SK-N-SH (cell line): ENCODE measurements around the gene EIF5. TPM values are rescaled to one million over a fixed set of nuclear protein-coding genes. Genes with fewer than 3 reads are reported as not detected.

Experiments
- CTCF ChIA-PET: fragments of 300-600, 350-600 bp; formaldehyde crosslinking; extraction: SDS; loops from one replicate; lab custom pipeline; 2021; lab: Yijun Ruan, JAX
- POLR2A ChIA-PET: fragments of 350-600 bp; sonication (Branson Sonifier 250); formaldehyde crosslinking; extraction: SDS; loops from one replicate; lab custom pipeline; 2020; ENCODE audit warnings: antibody characterized with exemption, inconsistent platforms; lab: Yijun Ruan, JAX
- DNase-seq: peaks from one replicate; pipeline ENCODE4 v3.0.0; 2012
- H2AFZ ChIP-seq: fragments of 200-600 bp; sonication (generic); 2 replicates; pipeline ENCODE4 v1.8.1; 2016; ENCODE audit warnings: antibody characterized with exemption, mild to moderate bottlenecking, low read depth
- H3F3A ChIP-seq: fragments of 200-600 bp; sonication (generic); replicated peaks from 2 replicates; pipeline ENCODE3; 2016; ENCODE audit warnings: antibody characterized with exemption, mild to moderate bottlenecking; ENCODE audit not compliant: insufficient read depth
- H3K27ac ChIP-seq, 2 experiments: fragments of 200-500 bp in 1 of 2; fragments of 200-600 bp in 1 of 2; sonication (Bioruptor generic) in 1 of 2; sonication (generic), shearing (Covaris generic) in 1 of 2; 2 replicates each; pipeline versions ENCODE4 v1.5.1 to v1.6.1; 2014 to 2016; ENCODE audit warnings: low read depth in 2 of 2, inconsistent platforms in 1 of 2, low read length in 1 of 2, mild to moderate bottlenecking in 1 of 2, mixed read lengths in 1 of 2
- H3K27me3 ChIP-seq: fragments of 200-600 bp; sonication (generic), shearing (Covaris generic); 2 replicates; pipeline ENCODE4 v1.6.1; 2016; ENCODE audit warnings: mixed run types; ENCODE audit not compliant: insufficient read depth
- H3K36me3 ChIP-seq, 2 experiments: fragments of 200-500 bp in 1 of 2; fragments of 200-600 bp in 1 of 2; sonication (Bioruptor generic) in 1 of 2; sonication (generic) in 1 of 2; replicated peaks in 1 of 2; 2 replicates each; pipeline versions ENCODE3 to v1.5.1; 2014 to 2016; ENCODE audit warnings: low read length in 1 of 2, mild to moderate bottlenecking in 1 of 2; ENCODE audit not compliant: insufficient read depth in 2 of 2, control insufficient read depth in 1 of 2
- H3K4me1 ChIP-seq, 2 experiments: fragments of 200-500 bp in 1 of 2; fragments of 200-600 bp in 1 of 2; sonication (Bioruptor generic) in 1 of 2; sonication (generic), shearing (Covaris generic) in 1 of 2; 2 replicates each; pipeline versions ENCODE4 v1.5.1 to v1.6.1; 2014 to 2016; ENCODE audit warnings: low read depth in 1 of 2, low read length in 1 of 2, mixed run types in 1 of 2; ENCODE audit not compliant: insufficient read depth in 2 of 2, control insufficient read depth in 1 of 2
- H3K4me2 ChIP-seq: fragments of 200-600 bp; sonication (generic), shearing (Covaris generic); 2 replicates; pipeline ENCODE4 v1.6.1; 2017; ENCODE audit warnings: mixed run types
- H3K4me3 ChIP-seq, 2 experiments: fragments of 200-500 bp in 1 of 2; fragments of 200-600 bp in 1 of 2; sonication (Bioruptor generic) in 1 of 2; sonication (generic), shearing (Covaris generic) in 1 of 2; 2 replicates each; pipeline versions ENCODE4 v1.5.1 to v1.8.1; 2014 to 2016; ENCODE audit warnings: low read depth in 2 of 2, inconsistent platforms in 1 of 2, low read length in 1 of 2, mild to moderate bottlenecking in 1 of 2, mixed read lengths in 1 of 2, moderate library complexity in 1 of 2
- H3K79me2 ChIP-seq: fragments of 200-600 bp; sonication (generic); 2 replicates; pipeline ENCODE4 v1.8.1; 2017; ENCODE audit warnings: mild to moderate bottlenecking; ENCODE audit not compliant: insufficient read depth
- H3K9ac ChIP-seq: fragments of 200-600 bp; sonication (generic); 2 replicates; pipeline ENCODE4 v1.6.1; 2017; ENCODE audit warnings: mixed run types
- H3K9me2 ChIP-seq: fragments of 200-600 bp; sonication (generic); 2 replicates; pipeline ENCODE4 v1.6.1; 2017; ENCODE audit warnings: mixed run types
- H3K9me3 ChIP-seq: fragments of 200-600 bp; sonication (generic); 2 replicates; pipeline ENCODE4 v1.6.1; 2017; ENCODE audit warnings: mixed run types, mild to moderate bottlenecking, moderate library complexity
- H4K20me1 ChIP-seq: fragments of 200-600 bp; sonication (generic); 2 replicates; pipeline ENCODE4 v1.6.1; 2017; ENCODE audit warnings: mild to moderate bottlenecking, mixed run types; ENCODE audit not compliant: insufficient read depth
- CHD2 ChIP-seq: fragments of 150-350 bp; IDR thresholded peaks from 2 replicates; pipeline ENCODE4 v1.6.1; 2018; ENCODE audit warnings: low read length; ENCODE audit not compliant: partially characterized antibody
- ELF1 ChIP-seq: IDR thresholded peaks from 2 replicates; pipeline ENCODE4 v1.4.0; 2012
- FOXJ3 ChIP-seq: sonication (generic); formaldehyde crosslinking; IDR thresholded peaks from 2 replicates; pipeline ENCODE4 v1.5.1; 2020; ENCODE audit warnings: mild to moderate bottlenecking, missing genetic modification reagents
- JUND ChIP-seq: IDR thresholded peaks from 2 replicates; pipeline ENCODE4 v1.4.0; 2012
- MAX ChIP-seq: IDR thresholded peaks from 2 replicates; pipeline ENCODE4 v1.4.0; 2012; ENCODE audit warnings: low read depth
- MXI1 ChIP-seq: IDR thresholded peaks from 2 replicates; pipeline ENCODE4 v1.6.1; 2012; ENCODE audit warnings: mild to moderate bottlenecking, low read depth, low read length, improper control_type of control experiment
- TAF1 ChIP-seq: IDR thresholded peaks from 2 replicates; pipeline ENCODE4 v1.6.1; 2012; ENCODE audit warnings: low read depth, mild to moderate bottlenecking, low read length, moderate library complexity, borderline replicate concordance
- TEAD4 ChIP-seq: IDR thresholded peaks from 2 replicates; pipeline ENCODE4 v1.4.0; 2012; ENCODE audit warnings: mild to moderate bottlenecking, borderline replicate concordance; ENCODE audit not compliant: insufficient read depth
- ZBTB33 ChIP-seq: IDR thresholded peaks from 2 replicates; pipeline ENCODE4 v1.4.0; 2012; ENCODE audit warnings: low read depth, borderline replicate concordance
- WGBS: methylation state at CpG from one replicate; pipeline ENCODE4 v1.1.6; 2017; ENCODE audit warnings: low lambda C conversion rate; 5-methylcytosine and 5-hydroxymethylcytosine counted together
- polyA plus RNA-seq, 3 experiments: library from polyadenylated mRNA; depleted of rRNA; stranded (reverse); fragments of >200 nt; gene quantifications; 2 replicates each; pipeline ENCODE4 v1.2.3, GENCODE V29; 2012
- TF ChIP-seq, protein P1 (sequence below): IDR thresholded peaks from 2 replicates; pipeline ENCODE4; 2012
- TF ChIP-seq, protein P2 (sequence below): fragments of 150-350 bp; IDR thresholded peaks from 2 replicates; pipeline ENCODE4 v1.6.1; 2016; ENCODE audit warnings: mild to moderate bottlenecking, low read depth, low read length

The EIF5 gene
- polyA plus RNA-seq, 1 of the 3 experiments (the other 2 are of a cell fraction), result 127 TPM

DNA sequence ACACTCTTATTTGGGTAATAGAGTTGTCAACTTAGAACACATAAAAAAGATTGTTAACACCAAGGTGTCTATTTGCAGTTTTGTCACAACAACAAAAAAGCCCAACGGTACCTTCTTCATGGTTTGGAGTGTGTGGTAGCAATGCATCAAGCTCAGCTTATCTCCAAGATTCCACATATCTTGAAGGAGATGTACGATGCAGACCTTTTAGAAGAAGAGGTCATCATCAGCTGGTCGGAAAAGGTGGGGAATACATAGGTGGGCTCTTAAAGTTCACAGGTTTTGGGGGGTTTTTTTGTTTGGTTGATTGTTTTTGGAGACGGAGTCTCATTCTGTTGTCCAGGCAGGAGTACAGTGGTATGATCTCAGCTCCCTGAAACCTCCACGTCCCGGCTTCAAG, 5.5 kb downstream of the EIF5 start:
- H3K27me3 ChIP-seq, result no peaks in the 10 kb centered on the region
- peaks cover 7 to 10% of the 10 kb centered on the region in 2 experiments; a peak in 3 of 4 replicates for H3K4me1 ChIP-seq
- peaks cover 75% of the 10 kb centered on the region for H3F3A ChIP-seq
- H2AFZ ChIP-seq, result no peak overlapping the region
- H3K9me3 ChIP-seq, result no peaks in the 10 kb centered on the region
- H3K4me2 ChIP-seq, result no peak overlapping the region
- CTCF ChIA-PET, result interaction anchor here (3.2 to 4.8 kb wide), 2 partner anchors 15 to 51 kb away, joined by 12 to 19 read pairs; no protein-coding TSS in a partner anchor
- H3K36me3 ChIP-seq, result peaks cover 93 to 95% of the 10 kb centered on the region in 2 experiments
- 98% methylated on average over 6 of the region's 6 CpGs for WGBS
- H3K27ac ChIP-seq, result no peak overlapping the region
- H4K20me1 ChIP-seq, result peaks cover 67% of the 10 kb centered on the region
- POLR2A ChIA-PET, result no interaction called here
- no peak overlapping the region for H3K4me3 ChIP-seq
- H3K79me2 ChIP-seq, result peaks cover 51% of the 10 kb centered on the region
- H3K9ac ChIP-seq, result no peak overlapping the region
- no peak for DNase-seq
- no peak for TF ChIP-seq CHD2
- TF ChIP-seq TAF1, result no peak
- TF ChIP-seq MAX, result no peak
- TF ChIP-seq FOXJ3 (CRISPR knock-in tag), result no peak
- no peak for TF ChIP-seq JUND
- TF ChIP-seq, protein P1, sequence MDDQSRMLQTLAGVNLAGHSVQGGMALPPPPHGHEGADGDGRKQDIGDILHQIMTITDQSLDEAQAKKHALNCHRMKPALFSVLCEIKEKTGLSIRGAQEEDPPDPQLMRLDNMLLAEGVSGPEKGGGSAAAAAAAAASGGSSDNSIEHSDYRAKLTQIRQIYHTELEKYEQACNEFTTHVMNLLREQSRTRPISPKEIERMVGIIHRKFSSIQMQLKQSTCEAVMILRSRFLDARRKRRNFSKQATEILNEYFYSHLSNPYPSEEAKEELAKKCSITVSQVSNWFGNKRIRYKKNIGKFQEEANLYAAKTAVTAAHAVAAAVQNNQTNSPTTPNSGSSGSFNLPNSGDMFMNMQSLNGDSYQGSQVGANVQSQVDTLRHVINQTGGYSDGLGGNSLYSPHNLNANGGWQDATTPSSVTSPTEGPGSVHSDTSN, result no peak
- TF ChIP-seq, protein P2, sequence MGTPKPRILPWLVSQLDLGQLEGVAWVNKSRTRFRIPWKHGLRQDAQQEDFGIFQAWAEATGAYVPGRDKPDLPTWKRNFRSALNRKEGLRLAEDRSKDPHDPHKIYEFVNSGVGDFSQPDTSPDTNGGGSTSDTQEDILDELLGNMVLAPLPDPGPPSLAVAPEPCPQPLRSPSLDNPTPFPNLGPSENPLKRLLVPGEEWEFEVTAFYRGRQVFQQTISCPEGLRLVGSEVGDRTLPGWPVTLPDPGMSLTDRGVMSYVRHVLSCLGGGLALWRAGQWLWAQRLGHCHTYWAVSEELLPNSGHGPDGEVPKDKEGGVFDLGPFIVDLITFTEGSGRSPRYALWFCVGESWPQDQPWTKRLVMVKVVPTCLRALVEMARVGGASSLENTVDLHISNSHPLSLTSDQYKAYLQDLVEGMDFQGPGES, result no peak
- no peak for TF ChIP-seq ELF1
- TF ChIP-seq ZBTB33, result no peak
- no peak for TF ChIP-seq MXI1
- H3K9me2 ChIP-seq, result no peaks in the 10 kb centered on the region

- Histone ChIP-seq H3K9ac (no peak overlapping the region), H4K20me1 (peaks cover 58% of the 10 kb centered on the region), H3K27ac (no peak overlapping the region), H3K4me1 (peaks cover 6 to 7% of the 10 kb centered on the region in 2 experiments; a peak in 3 of 4 replicates), H3K36me3 (peaks cover 95% of the 10 kb centered on the region in 2 experiments), H2AFZ (no peak overlapping the region), H3K27me3 (no peaks in the 10 kb centered on the region), H3F3A (peaks cover 83% of the 10 kb centered on the region), H3K4me2 (no peak overlapping the region), H3K4me3 (no peak overlapping the region), H3K9me2 (no peaks in the 10 kb centered on the region), H3K9me3 (no peaks in the 10 kb centered on the region), H3K79me2 (peaks cover 41% of the 10 kb centered on the region)
- ChIA-PET POLR2A (interaction anchor here (0.5 kb wide), 1 partner anchor 84 kb away, joined by 3 read pairs; no protein-coding TSS in a partner anchor), CTCF (interaction anchor here (3.2 to 4.8 kb wide), 2 partner anchors 14 to 50 kb away, joined by 12 to 19 read pairs; no protein-coding TSS in a partner anchor)
- WGBS, result 97% methylated on average over 6 of the region's 6 CpGs
- TF ChIP-seq TEAD4 (no peak), MXI1 (no peak)
- DNase-seq, result no peak
Measured at GRCh38 chr14:103340480-103341212, 6.6 kb downstream of the EIF5 start.
